H9 (cell line): ENCODE results near the gene TAS2R14. TPM values are rescaled to one million over a fixed set of nuclear protein-coding genes. Genes with fewer than 3 reads are reported as not detected.
A peak's percentile ranks its signal among the peaks of the same experiment; 100 is the strongest.

Experiments used
- DNase-seq: peaks from one replicate; pipeline ENCODE4 v3.0.0-alpha.2; 2017
- H2AFZ ChIP-seq: one replicate; pipeline ENCODE4 v1.6.1; 2013; ENCODE audit warnings: mild to moderate bottlenecking, low read length, control low read depth, moderate library complexity
- H2AK5ac ChIP-seq: 2 replicates; pipeline ENCODE4 v1.6.1; 2013; ENCODE audit warnings: low read length, control low read depth, mixed read lengths; ENCODE audit not compliant: insufficient read length
- H2BK120ac ChIP-seq: one replicate; pipeline ENCODE4 v1.6.1; 2013; ENCODE audit warnings: low read depth, mild to moderate bottlenecking, low read length, control low read depth, inconsistent platforms; ENCODE audit not compliant: poor library complexity, severe bottlenecking
- H2BK12ac ChIP-seq: 2 replicates; pipeline ENCODE4 v1.6.1; 2013; ENCODE audit warnings: low read length, control low read depth, mixed read lengths, low read depth; ENCODE audit not compliant: insufficient read length
- H2BK15ac ChIP-seq: 2 replicates; pipeline ENCODE4 v1.6.1; 2013; ENCODE audit warnings: low read depth, low read length, control low read depth
- H2BK20ac ChIP-seq: one replicate; pipeline ENCODE4 v1.6.1; 2013; ENCODE audit warnings: low read depth, mild to moderate bottlenecking, low read length, control low read depth, inconsistent platforms; ENCODE audit not compliant: poor library complexity, severe bottlenecking
- H2BK5ac ChIP-seq: 2 replicates; pipeline ENCODE4 v1.6.1; 2013; ENCODE audit warnings: low read length, control low read depth, mixed read lengths; ENCODE audit not compliant: insufficient read length
- H3K14ac ChIP-seq: 2 replicates; pipeline ENCODE4 v1.6.1; 2013; ENCODE audit warnings: low read length, control low read depth; ENCODE audit not compliant: insufficient read depth
- H3K18ac ChIP-seq: 2 replicates; pipeline ENCODE4 v1.6.1; 2013; ENCODE audit warnings: low read depth, mild to moderate bottlenecking, mixed read lengths, low read length, control low read depth; ENCODE audit not compliant: insufficient read length
- H3K23ac ChIP-seq: 2 replicates; pipeline ENCODE4 v1.6.1; 2013; ENCODE audit warnings: low read length, control low read depth, mixed read lengths, low read depth; ENCODE audit not compliant: insufficient read length
- H3K23me2 ChIP-seq: 2 replicates; pipeline ENCODE4 v1.6.1; 2013; ENCODE audit warnings: low read depth, mild to moderate bottlenecking, mixed read lengths, low read length, control low read depth; ENCODE audit not compliant: insufficient read length, poor library complexity, severe bottlenecking
- H3K27ac ChIP-seq: 2 replicates; pipeline ENCODE4 v1.5.1; 2013; ENCODE audit warnings: low read length, control low read depth, mixed read lengths, low read depth; ENCODE audit not compliant: insufficient read length
- H3K27me3 ChIP-seq: 2 replicates; pipeline ENCODE4 v1.6.1; 2013; ENCODE audit warnings: low read length, control low read depth, inconsistent platforms; ENCODE audit not compliant: insufficient read depth
- H3K4ac ChIP-seq: 2 replicates; pipeline ENCODE4 v1.6.1; 2013; ENCODE audit warnings: low read depth, mild to moderate bottlenecking, control low read depth, inconsistent platforms, low read length, moderate library complexity
- H3K4me1 ChIP-seq: 2 replicates; pipeline ENCODE4 v1.6.1; 2013; ENCODE audit warnings: low read length, control low read depth, inconsistent platforms; ENCODE audit not compliant: insufficient read depth
- H3K4me2 ChIP-seq: 2 replicates; pipeline ENCODE4 v1.6.1; 2013; ENCODE audit warnings: low read length, control low read depth, mixed read lengths; ENCODE audit not compliant: insufficient read length, insufficient read depth
- H3K56ac ChIP-seq: 2 replicates; pipeline ENCODE4 v1.6.1; 2013; ENCODE audit warnings: low read depth, mild to moderate bottlenecking, mixed read lengths, low read length, control low read depth; ENCODE audit not compliant: insufficient read length
- H3K79me1 ChIP-seq: 2 replicates; pipeline ENCODE4 v1.6.1; 2013; ENCODE audit warnings: low read depth, mild to moderate bottlenecking, moderate library complexity, low read length, control low read depth, inconsistent platforms; ENCODE audit not compliant: insufficient read depth, poor library complexity, severe bottlenecking
- H3K79me2 ChIP-seq: 2 replicates; pipeline ENCODE4 v1.6.1; 2013; ENCODE audit warnings: low read length, control low read depth, inconsistent platforms; ENCODE audit not compliant: insufficient read depth
- H3K9ac ChIP-seq: 2 replicates; pipeline ENCODE4 v1.6.1; 2013; ENCODE audit warnings: low read length, control low read depth, mixed read lengths; ENCODE audit not compliant: insufficient read length; ENCODE audit errors: extremely low read depth
- H3K9me3 ChIP-seq: one replicate; pipeline ENCODE4 v1.6.1; 2013; ENCODE audit warnings: low read depth, low read length, inconsistent platforms; ENCODE audit not compliant: control insufficient read depth
- H3T11ph ChIP-seq: one replicate; pipeline ENCODE4 v1.6.1; 2013; ENCODE audit warnings: mild to moderate bottlenecking, low read length, control low read depth, inconsistent platforms
- H4K20me1 ChIP-seq: one replicate; pipeline ENCODE4 v1.6.1; 2013; ENCODE audit not compliant: control insufficient read depth, insufficient read length, insufficient read depth
- H4K5ac ChIP-seq: 2 replicates; pipeline ENCODE4 v1.6.1; 2013; ENCODE audit warnings: low read depth, mild to moderate bottlenecking, mixed read lengths, low read length, control low read depth; ENCODE audit not compliant: insufficient read length
- H4K8ac ChIP-seq: replicated peaks from 2 replicates; pipeline ENCODE4 v1.6.1; 2013; ENCODE audit warnings: low read length, control low read depth, mixed read lengths, low read depth; ENCODE audit not compliant: insufficient read length
- H4K91ac ChIP-seq: 2 replicates; pipeline ENCODE4 v1.6.1; 2013; ENCODE audit warnings: low read depth, mild to moderate bottlenecking, moderate library complexity, mixed read lengths, low read length, control low read depth; ENCODE audit not compliant: insufficient read length
- H3K27ac Mint-ChIP-seq, 3 experiments: 2 replicates in 2 of 3; 3 replicates in 1 of 3; pipeline ENCODE4 v1.8.0; 2020 to 2021; ENCODE audit warnings: mixed read lengths in 3 of 3, mild to moderate bottlenecking in 1 of 3, moderate library complexity in 1 of 3
- H3K27me3 Mint-ChIP-seq: 2 replicates; pipeline ENCODE4 v1.8.0; 2021; ENCODE audit warnings: low read depth, mild to moderate bottlenecking, moderate library complexity, mixed read lengths
- H3K36me3 Mint-ChIP-seq, 3 experiments: 2 replicates in 2 of 3; 3 replicates in 1 of 3; pipeline ENCODE4 v1.8.0; 2020 to 2021; ENCODE audit warnings: low read depth in 3 of 3, mixed read lengths in 3 of 3; ENCODE audit not compliant: insufficient read depth in 1 of 3
- H3K4me1 Mint-ChIP-seq, 2 experiments: 2 replicates each; pipeline ENCODE4 v1.8.0; 2020; ENCODE audit warnings: mixed read lengths in 2 of 2
- H3K4me3 Mint-ChIP-seq, 2 experiments: 2 replicates in 1 of 2; 3 replicates in 1 of 2; pipeline ENCODE4 v1.8.0; 2020 to 2021; ENCODE audit warnings: mild to moderate bottlenecking in 2 of 2, mixed read lengths in 2 of 2, moderate library complexity in 1 of 2
- H3K9me3 Mint-ChIP-seq, 2 experiments: 2 replicates in 1 of 2; 3 replicates in 1 of 2; pipeline ENCODE4 v1.8.0; 2020; ENCODE audit warnings: mild to moderate bottlenecking in 2 of 2, mixed read lengths in 2 of 2, moderate library complexity in 1 of 2
- WGBS: extraction: QIAGEN DNeasy Blood & Tissue Kit; methylation state at CpG from one replicate; pipeline ENCODE4 v1.1.7; 2013; ENCODE audit warnings: missing lambda C conversion rate, low lambda C conversion rate, mixed read lengths; ENCODE audit not compliant: insufficient read length; ENCODE audit errors: extremely low coverage; 5-methylcytosine and 5-hydroxymethylcytosine counted together
- total RNA-seq: library from RNA; stranded (reverse); gene quantifications from 2 replicates; pipeline ENCODE4 v1.2.1, GENCODE V29; 2021
- TF ChIP-seq, protein P1 (sequence below): fragments of 200-600 bp; sonication (generic); conservative IDR thresholded peaks from 3 replicates; pipeline ENCODE4 v1.8.0; 2021; ENCODE audit warnings: antibody characterized with exemption, mild to moderate bottlenecking

TAS2R14 gene
- total RNA-seq, 1 experiment from 2014 or later = 2.1 TPM

DNA sequence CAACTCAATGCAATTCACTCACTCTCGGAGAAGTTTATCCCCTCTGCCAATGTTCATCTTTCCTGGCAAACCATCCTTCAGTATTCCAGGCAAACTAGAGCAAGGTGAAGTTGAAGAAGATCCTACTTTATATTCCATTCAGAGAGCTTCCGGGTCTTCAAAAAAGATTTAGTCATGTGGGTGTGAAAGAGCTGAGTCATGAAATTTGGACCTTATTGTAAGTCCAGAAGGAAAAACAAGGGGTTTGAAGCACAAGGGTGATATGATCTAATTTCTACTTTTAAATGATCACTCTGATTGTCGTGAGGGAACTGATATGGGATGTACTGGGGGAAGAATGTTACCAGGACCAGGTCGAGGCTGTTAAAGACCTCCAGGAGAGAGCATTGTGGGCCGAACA, 12.8 kb downstream of the TAS2R14 start:
- TF ChIP-seq, protein P1, sequence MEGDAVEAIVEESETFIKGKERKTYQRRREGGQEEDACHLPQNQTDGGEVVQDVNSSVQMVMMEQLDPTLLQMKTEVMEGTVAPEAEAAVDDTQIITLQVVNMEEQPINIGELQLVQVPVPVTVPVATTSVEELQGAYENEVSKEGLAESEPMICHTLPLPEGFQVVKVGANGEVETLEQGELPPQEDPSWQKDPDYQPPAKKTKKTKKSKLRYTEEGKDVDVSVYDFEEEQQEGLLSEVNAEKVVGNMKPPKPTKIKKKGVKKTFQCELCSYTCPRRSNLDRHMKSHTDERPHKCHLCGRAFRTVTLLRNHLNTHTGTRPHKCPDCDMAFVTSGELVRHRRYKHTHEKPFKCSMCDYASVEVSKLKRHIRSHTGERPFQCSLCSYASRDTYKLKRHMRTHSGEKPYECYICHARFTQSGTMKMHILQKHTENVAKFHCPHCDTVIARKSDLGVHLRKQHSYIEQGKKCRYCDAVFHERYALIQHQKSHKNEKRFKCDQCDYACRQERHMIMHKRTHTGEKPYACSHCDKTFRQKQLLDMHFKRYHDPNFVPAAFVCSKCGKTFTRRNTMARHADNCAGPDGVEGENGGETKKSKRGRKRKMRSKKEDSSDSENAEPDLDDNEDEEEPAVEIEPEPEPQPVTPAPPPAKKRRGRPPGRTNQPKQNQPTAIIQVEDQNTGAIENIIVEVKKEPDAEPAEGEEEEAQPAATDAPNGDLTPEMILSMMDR = no peak
- H4K5ac ChIP-seq = no peak overlapping the region
- no peak overlapping the region for H3K23ac ChIP-seq
- no peaks in the 10 kb centered on the region for H3K4me1 ChIP-seq
- H3K18ac ChIP-seq = no peak overlapping the region
- no peak overlapping the region for H3K27ac ChIP-seq
- no peak overlapping the region for H2BK5ac ChIP-seq
- H2BK20ac ChIP-seq = no peak overlapping the region
- H2BK12ac ChIP-seq = no peak overlapping the region
- H3K9ac ChIP-seq = no peak overlapping the region
- peak overlapping the region in 1 of 3 experiments; percentile 1; a peak in 1 of 7 replicates for H3K27ac Mint-ChIP-seq
- no peak for DNase-seq
- no peaks in the 10 kb centered on the region for H3K4me1 Mint-ChIP-seq
- H3K14ac ChIP-seq = no peak overlapping the region
- H3K79me1 ChIP-seq = no peaks in the 10 kb centered on the region
- H3K4me2 ChIP-seq = no peak overlapping the region
- H3K56ac ChIP-seq = no peak overlapping the region
- H3K27me3 ChIP-seq = no peaks in the 10 kb centered on the region
- H3K9me3 Mint-ChIP-seq = no peaks in the 10 kb centered on the region; a peak in 1 of 5 replicates
- H3K79me2 ChIP-seq = no peaks in the 10 kb centered on the region
- no peaks in the 10 kb centered on the region for H4K20me1 ChIP-seq
- H2BK120ac ChIP-seq = no peak overlapping the region
- no peak overlapping the region for H3K4me3 Mint-ChIP-seq
- H4K91ac ChIP-seq = no peak overlapping the region
- no peak overlapping the region for H3K4ac ChIP-seq
- H2BK15ac ChIP-seq = no peak overlapping the region
- H3K9me3 ChIP-seq = no peaks in the 10 kb centered on the region
- H2AK5ac ChIP-seq = no peak overlapping the region
- no CpG with 5 or more reads among the region's 5 CpGs for WGBS
- H3K36me3 Mint-ChIP-seq = peaks cover 0 to 7% (median 0%) of the 10 kb centered on the region in 3 experiments; a peak in 2 of 7 replicates
- peaks cover 2% of the 10 kb centered on the region for H3K23me2 ChIP-seq
- no peak overlapping the region for H4K8ac ChIP-seq
- H3K27me3 Mint-ChIP-seq = no peaks in the 10 kb centered on the region; the same call in 1 of the 2 replicates
- no peak overlapping the region for H3T11ph ChIP-seq
- no peak overlapping the region for H2AFZ ChIP-seq
